Cardiac septum (tissue), 1 donor: ENCODE measurements around the gene WDFY1. TPM values are rescaled to one million over a fixed set of nuclear protein-coding genes. Genes with fewer than 3 reads are reported as not detected.
"Not testable (repeated sequence)": the region's sequence is repeated elsewhere in the genome, so short reads cannot be mapped to it uniquely, and the experiment has no call there.

ENCODE experiments used
- DNase-seq: peaks from one replicate; pipeline ENCODE4 v3.0.0-alpha.2; 2020; ENCODE audit warnings: low spot score
- intact Hi-C: fragments of 100-400 bp; cut with DNase I; formaldehyde crosslinking; loops from one replicate; pipeline ENCODE4 v1.14.0; 2022
- total RNA-seq: library from RNA; stranded (reverse); fragmentation: NEBNext Ultra II Directional; extraction: Animal tissue kit (Norgen Biotek cat#: 25700); gene quantifications from one replicate; pipeline ENCODE4 v1.2.1, GENCODE V29; 2021
- donor health status: DM: no; HTN: no; CAD: no.

Gene WDFY1
- total RNA-seq, 1 donor from 2014 or later: 16.4 TPM

DNA sequence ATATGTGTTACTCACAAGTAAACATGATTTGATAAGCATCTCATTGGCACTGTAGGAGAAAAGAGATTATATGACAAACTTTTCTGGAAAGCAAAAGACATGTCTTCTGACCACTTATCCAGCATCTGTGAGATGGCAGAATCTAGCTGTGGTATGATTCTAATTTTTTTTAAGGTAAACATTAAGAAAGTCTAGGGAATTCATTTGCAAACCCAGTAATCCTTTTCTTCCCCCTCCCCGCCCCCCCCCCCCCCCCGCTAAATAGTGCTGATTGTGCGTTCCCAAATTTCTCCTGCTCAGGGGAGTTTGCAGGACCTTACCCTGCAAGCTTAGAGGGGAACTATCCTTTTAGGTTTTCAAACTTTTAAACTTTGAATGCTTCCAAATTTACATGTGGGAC is 24.2 kb upstream of the WDFY1 start:
- no peak for DNase-seq
- intact Hi-C loops: no loop called here

DNA sequence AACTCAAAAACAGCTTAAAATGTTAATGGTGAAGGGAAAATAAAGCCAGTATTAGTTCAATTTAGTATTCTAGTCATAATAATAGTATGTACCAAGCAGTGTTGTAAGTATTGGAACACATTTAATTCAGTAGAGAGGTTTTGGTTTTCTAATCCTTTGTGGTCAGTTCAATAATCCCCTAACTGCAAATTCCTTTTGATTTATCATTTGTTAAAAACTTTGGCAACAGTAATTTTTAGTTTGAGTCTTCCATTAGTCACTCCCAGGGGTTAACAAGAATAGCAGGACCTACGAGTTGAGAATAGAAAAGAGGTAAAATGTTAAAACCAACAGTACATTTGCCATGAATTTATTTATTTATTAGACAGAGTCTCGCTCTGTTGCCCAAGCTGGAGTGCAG is 22.8 kb upstream of the WDFY1 start:
- intact Hi-C loops: no loop called here
- no peak for DNase-seq

DNA sequence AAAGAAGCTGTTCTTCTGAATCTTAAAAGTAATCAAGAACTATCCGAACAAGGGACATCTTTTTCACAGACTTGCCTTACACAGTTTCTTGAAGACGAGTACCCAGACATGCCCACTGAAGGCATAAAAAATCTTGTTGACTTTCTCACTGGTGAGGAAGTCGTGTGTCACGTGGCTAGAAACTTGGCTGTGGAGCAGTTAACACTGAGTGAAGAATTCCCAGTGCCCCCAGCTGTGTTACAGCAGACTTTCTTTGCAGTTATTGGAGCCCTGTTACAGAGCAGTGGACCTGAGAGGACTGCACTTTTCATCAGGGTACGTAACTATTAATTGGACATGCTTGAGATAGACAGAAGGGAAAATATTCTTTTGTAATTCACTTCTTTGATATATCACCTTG is 14.6 kb upstream of the WDFY1 start:
- intact Hi-C loops: loop anchor here (10.0 kb wide), 1 partner anchor 625 kb away; the partner anchor contains the start of gene CUL3
- no peak for DNase-seq

DNA sequence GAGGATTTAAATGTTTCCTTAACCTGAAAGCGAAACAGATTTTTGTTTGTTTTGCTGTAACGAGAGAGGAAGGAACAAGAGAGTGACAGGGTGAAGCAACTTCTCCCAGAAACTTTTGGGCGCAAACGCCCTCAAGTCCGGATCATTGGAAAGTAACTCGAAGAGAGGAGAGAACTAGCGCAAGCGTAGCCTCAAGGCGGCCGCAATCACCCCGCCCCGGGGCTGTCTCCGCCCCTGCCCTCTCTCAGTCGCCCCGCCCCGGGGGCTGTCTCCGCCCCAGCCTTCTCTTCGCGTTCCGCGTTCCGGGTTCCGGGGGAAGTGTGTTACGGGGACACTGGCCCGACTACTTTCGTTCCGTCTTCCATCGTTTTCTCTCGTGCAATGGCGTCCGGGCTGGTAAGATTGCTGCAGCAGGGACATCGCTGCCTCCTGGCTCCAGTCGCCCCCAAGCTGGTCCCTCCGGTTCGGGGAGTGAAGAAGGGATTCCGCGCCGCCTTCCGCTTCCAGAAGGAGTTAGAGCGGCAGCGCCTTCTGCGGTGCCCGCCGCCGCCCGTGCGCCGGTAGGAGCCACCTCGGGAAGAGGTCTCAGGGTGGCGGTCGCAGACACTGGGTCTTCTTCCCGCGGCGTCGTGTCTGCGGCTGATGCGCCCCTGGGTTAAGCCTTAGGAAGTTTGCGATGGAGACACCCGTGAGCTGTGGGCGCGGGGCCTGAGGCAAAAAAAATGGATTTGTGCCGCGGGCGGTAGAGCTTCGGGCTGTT is 12.1 kb upstream of the WDFY1 start, which contains the start of gene MRPL44:
MRPL44 (plus strand) TSS at position 372 of the 760 bp plus-strand sequence; CDS start at position 382, 10 bp downstream.
- intact Hi-C loops: loop anchor here (1.0 to 10.0 kb wide), 2 partner anchors 12 to 628 kb away; partner anchors contain the start of genes CUL3 and WDFY1
- peak; percentile 99 for DNase-seq

DNA sequence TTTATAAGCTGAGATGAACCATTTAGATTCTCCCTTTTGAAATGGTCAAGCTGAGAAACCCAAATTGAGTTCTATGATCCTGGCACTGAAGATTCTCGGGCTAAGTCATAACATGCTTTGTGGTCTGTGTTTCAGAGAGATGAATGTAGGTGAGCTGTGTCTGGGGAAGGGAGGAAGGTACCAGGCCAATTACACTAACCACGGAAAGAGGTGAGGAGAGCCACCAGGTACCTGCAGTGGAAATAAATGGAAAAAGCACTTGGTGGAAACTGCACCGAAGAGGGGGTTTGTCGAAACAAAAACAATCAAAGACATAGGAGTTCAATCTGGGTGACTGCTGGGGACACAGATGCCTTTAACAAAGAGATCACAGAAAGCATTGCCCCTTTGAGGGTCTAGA is 11.2 kb upstream of the WDFY1 start:
- intact Hi-C loops: loop anchor here (10.0 kb wide), 1 partner anchor 629 kb away; the partner anchor contains the start of gene CUL3
- no peak for DNase-seq

DNA sequence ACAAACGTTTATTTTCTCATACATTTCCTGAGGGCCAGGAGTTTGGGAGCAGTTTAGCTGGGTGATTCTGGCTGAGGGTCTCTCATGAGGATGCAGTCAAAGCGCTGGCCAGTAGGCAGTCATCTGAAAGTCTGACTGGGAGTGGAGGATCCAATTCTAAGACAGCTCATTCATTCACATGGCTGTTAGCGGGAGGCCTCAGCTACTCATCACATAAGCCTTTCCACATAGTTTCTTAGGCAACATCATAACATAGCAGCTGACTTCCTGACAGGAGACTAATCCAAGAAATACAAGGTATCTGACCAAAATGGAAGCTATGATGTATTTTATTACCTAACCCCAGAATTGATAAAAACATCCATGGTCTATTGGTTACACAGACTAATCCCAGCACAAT is 9.3 kb upstream of the WDFY1 start:
- intact Hi-C loops: loop anchor here (10.0 kb wide), 1 partner anchor 630 kb away; the partner anchor contains the start of gene CUL3

DNA sequence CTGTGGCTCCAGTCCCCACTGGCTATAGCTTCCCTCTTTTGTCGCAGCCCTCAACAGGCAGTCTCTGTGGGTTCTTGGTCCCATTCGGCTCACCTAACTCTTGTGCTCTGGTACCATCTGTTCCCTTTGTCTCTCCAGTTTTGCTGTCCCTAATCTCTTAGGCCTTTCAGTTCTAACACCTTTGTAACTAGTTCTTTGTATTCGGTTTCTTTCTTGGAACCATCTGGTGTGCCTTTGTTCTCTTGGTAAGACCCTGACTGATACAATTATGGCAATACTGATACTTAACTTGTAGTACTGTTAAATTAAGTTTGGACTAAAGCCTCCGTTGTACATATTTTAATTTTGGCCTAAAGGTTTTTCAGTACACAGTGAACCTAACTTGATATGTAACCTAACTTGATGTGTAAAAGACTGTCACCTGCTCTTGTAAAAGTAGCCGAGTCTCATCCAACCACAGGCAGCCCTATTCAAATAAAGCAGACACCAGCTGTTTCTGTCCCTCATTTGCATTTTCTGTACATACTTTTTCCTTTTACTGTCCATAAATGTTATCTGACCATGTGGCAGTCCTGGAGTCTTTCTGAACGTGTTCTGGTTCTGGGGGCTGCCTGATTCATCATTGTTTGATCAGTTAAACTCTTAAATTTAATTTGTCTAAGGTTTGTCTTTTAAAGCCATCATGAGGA is 7.3 kb upstream of the WDFY1 start:
- intact Hi-C loops: loop anchor here (10.0 kb wide), 1 partner anchor 632 kb away; the partner anchor contains the start of gene CUL3
- DNase-seq: no peak

More for the DNA sequence above, 9.3 kb upstream of the WDFY1 start:
- no peak for DNase-seq

DNA sequence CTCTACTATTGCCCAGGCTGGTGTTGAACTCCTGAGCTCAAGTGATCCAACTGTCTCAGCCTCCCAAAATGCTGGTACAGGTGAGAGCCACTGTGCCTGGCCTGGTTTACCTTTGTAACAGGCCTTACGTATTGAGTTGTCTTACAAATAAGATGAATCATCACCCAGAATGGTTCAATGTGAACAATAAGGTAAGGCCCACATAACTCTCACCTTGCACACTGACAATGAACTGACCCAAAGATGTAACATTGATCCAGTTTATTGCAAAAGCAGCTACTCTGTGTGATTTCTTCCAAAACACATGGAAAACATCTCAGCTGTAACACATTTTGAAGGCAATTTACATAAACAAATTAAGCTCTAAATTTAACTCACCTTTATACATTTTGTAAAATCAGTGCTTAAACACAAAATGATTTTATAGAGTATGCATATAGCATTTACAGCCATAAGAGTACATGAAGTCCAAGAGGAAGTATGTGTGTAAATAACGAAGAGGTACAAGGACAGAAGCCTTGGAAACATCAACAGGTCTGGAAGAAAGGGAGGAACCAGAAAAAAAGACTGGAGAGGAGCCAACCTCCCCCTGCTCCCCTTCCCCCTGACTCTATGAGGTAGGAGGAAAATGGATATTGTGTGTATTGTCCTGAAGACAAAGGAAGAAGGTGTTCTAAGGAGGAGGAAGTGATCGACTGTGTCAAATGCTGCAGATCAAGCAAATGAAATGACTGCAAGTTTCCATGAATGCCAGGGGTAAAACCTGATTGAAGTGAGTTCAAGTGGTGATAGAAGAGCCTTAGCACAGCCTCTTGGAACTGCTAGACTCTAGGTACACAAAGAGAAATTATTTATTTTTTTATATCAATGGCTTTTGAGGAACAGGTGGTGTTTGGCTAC is 5.6 kb upstream of the WDFY1 start:
- intact Hi-C loops: loop anchor here (10.0 kb wide), 1 partner anchor 634 kb away; the partner anchor contains the start of gene CUL3
- DNase-seq: no peak

DNA sequence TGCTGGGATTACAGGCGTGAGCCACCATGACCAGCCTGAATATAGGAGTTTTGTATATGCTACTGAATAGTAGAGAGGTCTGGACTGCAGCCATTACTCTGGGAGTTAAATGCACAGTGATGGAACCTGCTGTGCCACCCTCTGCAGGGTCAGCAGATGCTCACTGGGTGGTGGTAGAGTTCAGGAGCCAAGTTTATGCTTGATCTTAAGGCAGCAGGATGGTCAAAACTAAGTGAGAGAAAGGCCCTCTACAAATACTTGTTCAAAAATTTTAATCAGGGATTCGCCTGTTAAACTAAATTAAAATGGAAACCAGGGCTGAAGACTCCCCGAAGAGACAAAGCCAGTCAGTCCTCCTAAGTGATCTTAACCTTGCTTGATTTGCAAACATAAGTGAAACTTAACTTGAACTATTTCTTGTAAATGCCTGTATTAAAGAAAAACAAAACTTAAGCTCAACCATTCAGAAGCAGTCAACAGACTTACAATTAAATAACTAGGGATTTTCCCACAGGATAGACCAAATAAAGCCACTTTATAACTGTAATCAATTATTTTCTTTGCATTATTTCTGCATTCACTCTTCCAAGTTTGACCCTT is 4.2 kb upstream of the WDFY1 start:
- no peak for DNase-seq
- intact Hi-C loops: loop anchor here (5.0 kb wide), 1 partner anchor 112 kb away; the partner anchor contains the start of gene AP1S3

DNA sequence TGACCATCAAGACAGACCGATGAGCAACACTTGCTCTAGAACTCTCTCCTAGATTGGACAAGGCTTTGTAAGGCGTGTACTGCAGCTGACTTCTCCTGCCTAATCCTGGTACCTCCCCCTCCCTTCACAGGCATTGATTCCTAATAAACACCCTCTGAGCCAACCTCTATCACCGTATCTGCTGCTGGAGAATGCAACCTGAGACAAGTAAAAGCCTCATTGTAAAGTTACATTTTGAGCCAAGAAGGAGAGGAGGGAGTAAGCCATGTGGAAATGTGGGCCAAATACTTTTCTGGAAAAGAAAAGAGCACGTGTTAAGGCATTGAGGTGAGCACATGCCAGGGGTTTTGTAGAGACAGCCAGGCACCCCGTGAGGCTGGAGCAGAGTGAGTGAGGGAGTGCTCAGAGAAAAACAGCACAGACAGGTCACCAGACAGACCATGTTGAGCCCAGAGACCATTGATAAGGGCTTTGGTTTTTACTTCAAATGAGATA is 2.6 kb upstream of the WDFY1 start:
- intact Hi-C loops: loop anchor here (5.0 kb wide), 1 partner anchor 110 kb away; the partner anchor contains the start of gene AP1S3
- DNase-seq: no peak

DNA sequence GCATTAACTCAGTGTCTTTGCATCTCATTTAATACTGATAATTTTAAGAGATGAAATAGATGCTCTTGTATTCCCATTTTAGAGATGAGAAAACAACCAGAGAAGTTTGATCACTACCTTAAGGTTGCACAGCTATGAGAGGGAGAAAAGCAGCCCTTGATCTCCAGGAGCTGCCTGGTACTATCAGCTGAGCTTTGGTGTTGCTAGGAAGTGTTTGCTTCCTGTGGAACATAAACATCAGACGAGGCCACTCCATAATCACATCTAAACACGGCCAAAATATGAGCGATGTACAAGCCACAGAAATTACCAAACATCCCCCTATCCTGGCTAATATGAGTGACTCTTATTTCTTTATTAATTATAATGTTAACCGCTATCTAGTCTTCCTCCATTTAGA is 620 bp upstream of the WDFY1 start:
- intact Hi-C loops: loop anchor here (1.0 to 5.0 kb wide), 2 partner anchors 12 to 108 kb away; partner anchors contain the start of genes AP1S3 and MRPL44
- no peak for DNase-seq

DNA sequence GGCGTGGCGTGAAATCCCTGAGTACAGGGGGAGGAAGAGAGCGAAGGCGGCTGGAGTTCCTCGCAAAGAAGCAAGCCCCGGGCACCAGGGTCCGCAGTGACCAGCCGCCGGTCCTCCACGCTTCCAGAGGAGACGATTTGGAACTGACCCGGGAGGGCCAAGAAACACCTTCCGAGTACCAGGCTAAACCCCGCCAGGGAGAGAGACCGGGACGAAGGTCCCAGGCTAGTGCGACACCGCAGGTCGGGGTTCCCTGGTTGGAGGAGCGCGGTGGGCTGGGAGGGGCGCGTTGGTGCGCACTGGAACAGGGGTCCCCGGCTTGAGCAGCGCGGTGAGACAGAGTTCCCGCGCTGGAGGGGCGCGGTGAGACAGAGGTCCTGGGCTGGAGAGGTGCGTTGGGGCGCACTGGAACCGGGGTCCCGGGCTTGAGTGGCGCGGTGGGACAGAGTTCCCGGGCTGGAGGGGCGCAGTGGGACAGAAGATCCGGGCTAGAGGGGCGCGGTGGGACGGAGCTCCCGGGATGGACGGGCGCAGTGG is 901 bp downstream of the WDFY1 start:
- intact Hi-C loops: no loop called here
- peak; percentile 78 for DNase-seq

DNA sequence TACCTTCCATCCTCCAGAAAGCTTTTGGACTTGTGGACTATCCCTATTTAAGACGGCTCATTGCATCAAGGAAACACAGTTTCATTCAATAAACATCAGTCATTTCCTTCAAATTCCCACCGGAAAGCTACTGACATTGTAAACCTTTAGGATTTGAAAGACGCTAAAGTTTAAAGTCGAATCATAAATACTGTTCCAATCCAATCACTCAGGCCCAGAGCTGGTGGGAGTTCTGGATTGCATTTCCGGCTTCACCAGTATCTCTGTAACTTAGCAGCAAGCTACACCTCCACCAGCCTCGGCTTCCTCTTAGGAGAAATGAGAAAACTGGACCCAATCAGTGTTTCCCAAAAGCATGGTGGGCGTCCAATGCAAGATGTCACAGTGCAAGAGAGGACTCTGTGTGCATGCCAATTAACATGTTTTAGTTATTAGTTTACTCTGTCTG is 1.6 kb downstream of the WDFY1 start:
- intact Hi-C loops: no loop called here
- DNase-seq: no peak

DNA sequence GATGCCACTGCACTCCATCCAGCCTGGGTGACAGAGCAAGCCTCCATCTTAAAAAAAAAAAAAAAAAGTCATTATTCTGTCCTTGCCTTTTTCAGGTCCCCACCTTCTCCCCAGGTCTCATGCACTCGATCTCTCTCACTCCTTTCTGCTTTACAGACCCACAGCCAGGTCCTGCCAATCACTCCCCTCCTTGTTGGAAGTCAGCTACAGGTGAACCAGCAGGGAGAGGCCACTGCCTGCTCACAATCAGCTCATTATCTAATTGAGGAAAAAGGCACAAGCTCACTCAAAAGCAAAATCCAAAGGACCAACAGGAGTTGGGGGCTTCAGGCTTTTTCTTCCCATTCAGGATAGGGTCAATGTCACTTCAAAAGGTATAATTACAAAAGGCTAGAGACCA is 2.0 kb downstream of the WDFY1 start:
- no peak for DNase-seq
- intact Hi-C loops: no loop called here

DNA sequence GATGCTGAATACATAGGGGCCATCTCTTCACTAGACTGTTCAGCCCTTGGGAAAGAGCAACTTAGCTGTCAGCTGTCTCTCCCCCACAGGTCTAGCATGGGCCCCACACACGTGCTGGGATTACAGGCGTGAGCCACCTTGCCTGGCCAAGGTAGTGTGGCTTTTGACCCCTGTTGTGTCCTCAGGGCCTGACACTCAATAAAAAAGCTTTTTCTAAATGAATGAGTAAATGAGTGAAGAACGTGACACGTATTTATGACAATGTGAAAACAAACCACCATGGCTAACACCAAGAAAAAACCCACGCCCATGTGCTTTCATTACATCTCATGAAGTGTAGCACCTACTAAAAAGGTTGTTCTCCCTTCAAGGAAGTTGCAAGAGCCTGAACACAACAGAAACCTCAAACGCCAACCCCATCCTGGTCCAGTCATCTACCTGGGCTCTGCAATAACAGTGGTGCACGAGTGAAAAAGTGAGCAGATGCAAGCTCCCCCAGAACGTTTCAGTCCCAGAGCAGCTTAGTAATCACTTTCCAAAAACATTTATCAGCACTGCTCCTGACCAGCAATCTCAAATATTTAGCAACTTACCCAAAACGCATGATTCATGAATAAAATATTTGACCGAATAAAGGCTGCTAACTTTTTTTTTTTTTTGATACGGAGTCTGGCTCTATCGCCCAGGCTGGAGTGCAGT is 3.4 kb downstream of the WDFY1 start:
- DNase-seq: no peak
- intact Hi-C loops: no loop called here

DNA sequence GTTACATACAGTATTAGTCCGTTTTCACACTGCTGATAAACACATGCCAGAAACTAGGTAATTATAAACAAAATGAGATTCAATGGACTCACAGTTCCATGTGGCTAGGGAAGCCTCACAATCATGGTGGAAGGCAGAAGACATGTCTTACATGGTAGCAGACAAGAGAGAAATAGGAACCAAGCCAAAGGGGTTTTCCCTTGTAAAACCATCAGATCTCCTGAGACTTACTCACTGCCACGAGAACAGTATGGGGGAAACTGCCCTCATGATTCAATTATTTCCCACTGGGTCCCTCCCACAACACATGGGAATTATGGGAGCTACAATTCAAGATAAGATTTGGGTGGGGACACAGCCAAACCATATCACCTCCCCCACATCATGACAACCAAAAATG is 5.7 kb downstream of the WDFY1 start:
- DNase-seq, intact Hi-C loops: not testable (repeated sequence)

DNA sequence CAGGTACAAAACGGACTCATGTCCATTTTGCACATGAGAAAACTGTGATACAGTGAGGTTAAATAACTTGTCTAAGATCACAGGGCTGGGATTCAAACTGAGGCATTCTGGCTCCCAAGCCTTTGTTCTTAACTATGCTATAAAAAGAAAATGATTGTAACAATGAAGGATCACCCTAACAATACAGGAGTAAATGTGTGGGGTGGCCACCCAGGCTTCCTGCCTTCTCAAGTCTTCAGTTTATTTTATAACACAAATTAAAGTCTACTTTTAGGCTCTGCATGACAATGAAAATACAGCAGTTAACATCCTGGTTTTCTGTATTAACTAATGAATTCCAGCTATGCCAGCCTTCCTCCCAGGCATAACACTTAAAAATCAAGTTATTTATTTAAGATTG is 7.6 kb downstream of the WDFY1 start:
- intact Hi-C loops: no loop called here
- DNase-seq: no peak

DNA sequence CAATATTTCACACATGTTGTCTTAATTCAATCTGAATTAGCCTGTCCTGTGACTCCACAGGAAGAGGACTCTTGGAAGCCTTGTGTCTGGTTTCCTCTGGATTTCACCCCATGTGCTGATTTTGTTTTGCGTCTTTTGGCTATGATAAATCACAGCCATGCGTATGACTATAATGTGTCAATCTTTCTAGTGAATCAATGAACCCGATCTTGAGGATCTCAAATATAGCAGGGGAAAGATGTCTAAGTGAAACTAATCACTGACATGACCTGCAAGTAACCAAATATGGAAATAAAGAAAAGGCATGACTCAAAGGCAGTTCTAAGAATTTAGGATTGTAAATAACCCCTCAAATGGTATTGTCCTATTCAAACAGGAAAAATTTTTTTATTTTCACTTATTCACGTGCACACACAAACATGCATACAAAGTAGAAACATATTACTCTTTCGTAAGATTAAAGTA is 8.2 kb downstream of the WDFY1 start:
- intact Hi-C loops: no loop called here
- no peak for DNase-seq
